GDM1 (cell line): Measurements from ENCODE around the gene PAX4.
"Not testable (repeated sequence)": the region's sequence is repeated elsewhere in the genome, so short reads cannot be mapped to it uniquely, and the experiment has no call there.

ENCODE experiments used
- DNase-seq: peaks from one replicate; lab custom pipeline; 2025; lab: John Stamatoyannopoulos, UW

The PAX4 gene

GRCh38 chr7:127585044-127585953 lies 32.6 kb downstream of the PAX4 start, which contains the start of gene GCC1:
GCC1 (minus strand) TSS chr7:127585596; CDS start chr7:127585182, 414 bp downstream.
- peak; percentile 78 for DNase-seq

DNA sequence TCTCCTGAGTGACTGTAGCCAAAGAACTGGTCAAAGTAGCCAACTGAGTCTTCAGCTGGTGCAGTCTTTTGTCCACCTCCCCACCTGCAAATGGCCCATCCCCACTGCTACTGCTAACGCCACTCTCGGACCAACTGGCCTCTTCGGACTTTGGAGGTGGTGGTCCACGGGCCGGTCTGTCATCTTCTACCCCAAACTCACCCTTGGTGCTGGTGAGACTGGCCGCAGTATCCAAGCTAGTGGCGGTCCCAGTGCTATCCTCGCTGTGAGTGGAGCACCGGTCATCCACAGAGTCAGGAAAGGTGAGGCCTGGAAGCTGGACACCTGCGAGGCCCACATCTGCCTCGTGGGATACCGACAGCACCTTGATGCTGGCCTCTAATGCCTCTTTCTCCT lies 33.3 kb downstream of the PAX4 start:
- DNase-seq, result no peak

GRCh38 chr7:127582361-127582760 lies 35.6 kb downstream of the PAX4 start:
- no peak for DNase-seq

- no peak for DNase-seq
These were observed 36.2 kb downstream of the PAX4 start for GRCh38 chr7:127581716-127582115.

- DNase-seq, result no peak
These were observed 37.3 kb downstream of the PAX4 start for GRCh38 chr7:127580612-127581011.

- DNase-seq, result no peak
These were observed 39.1 kb downstream of the PAX4 start for GRCh38 chr7:127578711-127579275.

- no peak for DNase-seq
These were observed 39.8 kb downstream of the PAX4 start for GRCh38 chr7:127578036-127578684.

GRCh38 chr7:127571741-127572505 lies 46.0 kb downstream of the PAX4 start:
- no peak for DNase-seq

- not testable (repeated sequence) for DNase-seq
These were observed 49.9 kb downstream of the PAX4 start for GRCh38 chr7:127568034-127568433.

DNA sequence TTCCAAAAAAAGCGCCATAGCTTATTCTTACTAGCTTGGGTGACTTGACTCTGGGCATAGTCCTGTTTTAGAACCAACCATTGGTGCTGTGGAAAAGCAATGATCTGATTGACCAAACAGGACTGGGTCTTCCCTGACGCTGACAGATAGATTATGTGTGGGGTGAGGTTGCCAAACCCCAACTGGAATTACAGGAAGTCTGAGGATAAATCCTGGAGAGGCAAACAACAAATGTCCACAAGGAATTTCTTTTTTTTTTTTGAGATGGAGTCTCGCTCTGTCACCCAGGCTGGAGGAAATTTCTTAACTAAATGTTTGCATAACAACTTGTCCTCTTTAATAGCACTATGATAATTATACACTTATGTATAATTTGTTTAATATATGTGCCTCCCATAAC lies 51.7 kb downstream of the PAX4 start:
- DNase-seq, result no peak
